Heart right ventricle (tissue), 16 donors: ENCODE data around the gene ATXN3. TPM values are rescaled to one million over a fixed set of nuclear protein-coding genes. Genes with fewer than 3 reads are reported as not detected.

Experiments
- ATAC-seq, 8 donors: fragments of 200-7000 bp; cut with Tn5 transposase; one replicate each; pipeline ENCODE4 v1.9.1; 2020; ENCODE audit warnings: mild to moderate bottlenecking in 8 of 8, moderate library complexity in 8 of 8, moderate number of reproducible peaks in 1 of 8
- DNase-seq, 2 donors: peaks; one replicate each; pipeline ENCODE4 v3.0.0-alpha.2; 2020
- H3K27ac ChIP-seq, 10 donors: fragments of 200-600 bp; sonication (generic) in 2 of 10; one replicate each; pipeline versions ENCODE4 v1.5.0 to v1.8.0; 2020 to 2022; ENCODE audit warnings: mild to moderate bottlenecking in 3 of 10
- H3K27me3 ChIP-seq, 7 donors: fragments of 200-600 bp; one replicate each; pipeline ENCODE4 v1.8.0; 2021 to 2022; ENCODE audit warnings: mild to moderate bottlenecking in 2 of 7
- H3K36me3 ChIP-seq, 9 donors: fragments of 200-600 bp; sonication (generic) in 1 of 9; one replicate each; pipeline versions ENCODE4 v1.5.0 to v1.8.0; 2020 to 2022; ENCODE audit warnings: mild to moderate bottlenecking in 2 of 9
- H3K4me1 ChIP-seq, 9 donors: fragments of 200-600 bp; sonication (generic) in 1 of 9; one replicate each; pipeline versions ENCODE4 v1.5.0 to v1.8.0; 2020 to 2022; ENCODE audit warnings: mild to moderate bottlenecking in 4 of 9
- H3K4me3 ChIP-seq, 10 donors: fragments of 200-600 bp; sonication (generic) in 2 of 10; one replicate each; pipeline versions ENCODE4 v1.5.0 to v1.8.0; 2020 to 2022; ENCODE audit warnings: mild to moderate bottlenecking in 7 of 10, moderate library complexity in 2 of 10
- H3K9me3 ChIP-seq, 11 donors: fragments of 200-600 bp in 10 of 11; sonication (generic) in 2 of 11; one replicate each; pipeline versions ENCODE4 v1.5.0 to v1.8.0; 2013 to 2022; ENCODE audit warnings: mild to moderate bottlenecking in 2 of 11, control low read depth in 1 of 11, moderate library complexity in 1 of 11
- CTCF ChIP-seq, 9 donors: fragments of 200-600 bp; sonication (generic) in 2 of 9; IDR thresholded peaks; one replicate each; pipeline versions ENCODE4 v1.5.0 to v1.8.0; 2021 to 2022; ENCODE audit warnings: antibody characterized with exemption in 9 of 9, mild to moderate bottlenecking in 5 of 9, moderate library complexity in 1 of 9
- WGBS, 2 donors: extraction: QIAGEN DNeasy Blood & Tissue Kit; methylation state at CpG; one replicate each; pipeline ENCODE4 v1.1.7; 2013; ENCODE audit warnings: inconsistent platforms in 1 of 2; 5-methylcytosine and 5-hydroxymethylcytosine counted together
- intact Hi-C, 10 donors: fragments of 100-400 bp; cut with DNase I; formaldehyde crosslinking; loops; one replicate each; pipeline versions ENCODE4 v1.11.1 to v1.14.2; 2022
- polyA plus RNA-seq, 2 donors: library from polyadenylated mRNA; stranded (reverse); fragments of 200-250 nt; gene quantifications; one replicate each; pipeline ENCODE4 v1.2.3, GENCODE V29; 2013
- total RNA-seq, 10 donors: library from RNA; stranded (reverse); fragmentation: NEBNext Ultra II Directional in 3 of 10; extraction: Animal tissue kit (Norgen Biotek cat#: 25700) in 3 of 10; gene quantifications; one replicate each; pipeline versions ENCODE4 v1.2.1 to v1.2.4, GENCODE V29; 2021 to 2023
- donor health status: Arrhythmogenic right ventricular cardiomyopathy.
- donor health status: ischemic (EF 13 %, LVEDD 7.1; RV severe dilation, severe dysfunction).
- donor health status: healthy with polysubstance abuse.
- donor health status: DM: no; HTN: yes; CAD: no.
- donor health status: DM: no; HTN: no; CAD: no.
- donor health status: ischemic (EF 25% LVEDD 6.9; RV normal size, moderate dysfunction).
- donor health status: ischemic (EF 25% LVEDD 5.7; RV mildly dilated, moderate dysfunction).
- donor health status: healthy.
- donor health status: DM: yes; HTN: yes; CAD: no.
- donor health status: Ischemic cardiomyopathy.
- donor health status: ischemic (EF 35%, LVEDD 5.7; RV mildly dilated, moderate dysfunction).
- donor health status: nonischemic (EF 11% LVEDD 7.7; RV severe dilation, severe dysfunction).
- donor health status: DM: yes; HTN: yes; CAD: no.
- donor health status: PGD.
- donor health status: ischemic (EF 29% LVEDD 5.4; RV normal size, mild dysfunction).
- donor health status: nonischemic (EF 23%, LVEDD 6.1; RV moderate dilation, normal function).

ATXN3 gene
- total and polyA plus RNA-seq, 12 donors: 7.0 to 20.5 (median 16.3) TPM

GRCh38 chr14:92033906-92034687 is 72.3 kb downstream of the ATXN3 start:
- no peak overlapping the region for H3K4me3 ChIP-seq
- no peaks in the 10 kb centered on the region for H3K27me3 ChIP-seq
- ATAC-seq (no peak), DNase-seq (no peak)
- peaks cover 7 to 36% (median 33%) of the 10 kb centered on the region in 9 donors for H3K4me1 ChIP-seq
- 95 to 96% methylated on average over 11 of the region's 11 CpGs for WGBS, 2 donors
- intact Hi-C loops: no loop called here
- H3K36me3 ChIP-seq: peaks cover 0 to 65% (median 9%) of the 10 kb centered on the region in 9 donors
- peaks cover 0 to 2% (median 0%) of the 10 kb centered on the region in 11 donors for H3K9me3 ChIP-seq
- H3K27ac ChIP-seq: no peak overlapping the region
- TF ChIP-seq CTCF (IDR thresholded peaks at IDR 0.05): no peak

- Histone ChIP-seq H3K4me1 (peaks cover 7 to 32% (median 27%) of the 10 kb centered on the region in 9 donors), H3K4me3 (no peak overlapping the region), H3K27me3 (no peaks in the 10 kb centered on the region), H3K9me3 (peaks cover 0 to 2% (median 0%) of the 10 kb centered on the region in 11 donors), H3K36me3 (peaks cover 0 to 72% (median 9%) of the 10 kb centered on the region in 9 donors), H3K27ac (no peak overlapping the region)
- DNase-seq (no peak), ATAC-seq (no peak)
- intact Hi-C loops: no loop called here
- TF ChIP-seq CTCF (IDR thresholded peaks at IDR 0.05): no peak
- WGBS, 2 donors: 96 to 100% methylated on average over 1 of the region's 1 CpG
Measured at GRCh38 chr14:92033433-92033832, 72.9 kb downstream of the ATXN3 start.

- no peak overlapping the region for H3K4me3 ChIP-seq
- no peak overlapping the region for H3K27ac ChIP-seq
- ATAC-seq (no peak), DNase-seq (no peak)
- WGBS, 2 donors: 91 to 92% methylated on average over 21 of the region's 21 CpGs
- no peaks in the 10 kb centered on the region for H3K9me3 ChIP-seq
- TF ChIP-seq CTCF (IDR thresholded peaks at IDR 0.05): no peak
- H3K4me1 ChIP-seq: no peaks in the 10 kb centered on the region
- intact Hi-C loops: no loop called here
- no peaks in the 10 kb centered on the region for H3K27me3 ChIP-seq
- peaks cover 0 to 100% (median 23%) of the 10 kb centered on the region in 9 donors for H3K36me3 ChIP-seq
Measured at GRCh38 chr14:92026548-92027190, 79.7 kb downstream of the ATXN3 start.

- Histone ChIP-seq H3K4me1 (no peaks in the 10 kb centered on the region), H3K9me3 (no peaks in the 10 kb centered on the region), H3K27ac (no peak overlapping the region), H3K36me3 (peaks cover 0 to 99% (median 24%) of the 10 kb centered on the region in 9 donors), H3K4me3 (no peak overlapping the region), H3K27me3 (no peaks in the 10 kb centered on the region)
- ATAC-seq (no peak), DNase-seq (no peak)
- TF ChIP-seq CTCF (IDR thresholded peaks at IDR 0.05): no peak
- intact Hi-C loops: no loop called here
- WGBS, 2 donors: 74 to 75% methylated on average over 1 of the region's 1 CpG
Measured at GRCh38 chr14:92022036-92022435, 84.3 kb downstream of the ATXN3 start.
